GM18951 (cell line): ENCODE data around the gene POFUT1.

Experiments
- POLR2A ChIP-seq: IDR thresholded peaks from 4 replicates; pipeline ENCODE4 v1.6.1; 2011; ENCODE audit warnings: mild to moderate bottlenecking; ENCODE audit not compliant: insufficient read length, insufficient read depth; ENCODE audit errors: extremely low read depth
- in situ Hi-C: fragments of 300-500 bp; cut with MboI; formaldehyde crosslinking; loops from one replicate; pipeline ENCODE4 v1.12.0; 2022; ENCODE audit warnings: low sequenced_read_pairs, mixed read lengths, inconsistent platforms; ENCODE audit not compliant: unreplicated experiment

The POFUT1 gene

GRCh38 chr20:32205843-32206759, 1.6 kb upstream of the POFUT1 start:
- no peak for TF ChIP-seq POLR2A

GRCh38 chr20:32206760-32207625, 687 bp upstream of the POFUT1 start:
- no peak for TF ChIP-seq POLR2A
- in situ Hi-C loops: no loop called here

More at GRCh38 chr20:32205843-32206759, 1.6 kb upstream of the POFUT1 start:
- in situ Hi-C loops: no loop called here

- in situ Hi-C loops: no loop called here
- no peak for TF ChIP-seq POLR2A
These were observed 947 bp downstream of the POFUT1 start for GRCh38 chr20:32208499-32209154.

- in situ Hi-C loops: no loop called here
- no peak for TF ChIP-seq POLR2A
These were observed 2.3 kb downstream of the POFUT1 start for GRCh38 chr20:32209850-32210605.

- in situ Hi-C loops: no loop called here
- TF ChIP-seq POLR2A: no peak
These were observed 6.2 kb downstream of the POFUT1 start for GRCh38 chr20:32213870-32214269.

GRCh38 chr20:32215147-32215546, 7.5 kb downstream of the POFUT1 start:
- no peak for TF ChIP-seq POLR2A
- in situ Hi-C loops: no loop called here

GRCh38 chr20:32215729-32216128, 8.0 kb downstream of the POFUT1 start:
- in situ Hi-C loops: no loop called here
- no peak for TF ChIP-seq POLR2A

- TF ChIP-seq POLR2A: no peak
- in situ Hi-C loops: no loop called here
These were observed 8.8 kb downstream of the POFUT1 start for GRCh38 chr20:32216179-32217142.

GRCh38 chr20:32218156-32218900, 10.6 kb downstream of the POFUT1 start:
- in situ Hi-C loops: no loop called here

GRCh38 chr20:32224463-32224862, 16.8 kb downstream of the POFUT1 start:
- TF ChIP-seq POLR2A: no peak
- in situ Hi-C loops: no loop called here

More at GRCh38 chr20:32218156-32218900, 10.6 kb downstream of the POFUT1 start:
- no peak for TF ChIP-seq POLR2A

- no peak for TF ChIP-seq POLR2A
- in situ Hi-C loops: no loop called here
These were observed 18.7 kb downstream of the POFUT1 start for GRCh38 chr20:32226391-32226790.
